GM12873 (cell line): Measurements from ENCODE around the gene ZNF573.

Source experiments
- TF ChIP-seq, protein P1 (sequence below): IDR thresholded peaks from 2 replicates; pipeline ENCODE4 v1.5.1; 2012; ENCODE audit warnings: low read depth, mild to moderate bottlenecking, moderate library complexity, low read length, control low read depth; ENCODE audit not compliant: insufficient read depth; ENCODE audit errors: missing control alignments

Gene ZNF573

GRCh38 chr19:37770985-37771384 lies 8.4 kb downstream of the ZNF573 start:
- TF ChIP-seq, protein P1, sequence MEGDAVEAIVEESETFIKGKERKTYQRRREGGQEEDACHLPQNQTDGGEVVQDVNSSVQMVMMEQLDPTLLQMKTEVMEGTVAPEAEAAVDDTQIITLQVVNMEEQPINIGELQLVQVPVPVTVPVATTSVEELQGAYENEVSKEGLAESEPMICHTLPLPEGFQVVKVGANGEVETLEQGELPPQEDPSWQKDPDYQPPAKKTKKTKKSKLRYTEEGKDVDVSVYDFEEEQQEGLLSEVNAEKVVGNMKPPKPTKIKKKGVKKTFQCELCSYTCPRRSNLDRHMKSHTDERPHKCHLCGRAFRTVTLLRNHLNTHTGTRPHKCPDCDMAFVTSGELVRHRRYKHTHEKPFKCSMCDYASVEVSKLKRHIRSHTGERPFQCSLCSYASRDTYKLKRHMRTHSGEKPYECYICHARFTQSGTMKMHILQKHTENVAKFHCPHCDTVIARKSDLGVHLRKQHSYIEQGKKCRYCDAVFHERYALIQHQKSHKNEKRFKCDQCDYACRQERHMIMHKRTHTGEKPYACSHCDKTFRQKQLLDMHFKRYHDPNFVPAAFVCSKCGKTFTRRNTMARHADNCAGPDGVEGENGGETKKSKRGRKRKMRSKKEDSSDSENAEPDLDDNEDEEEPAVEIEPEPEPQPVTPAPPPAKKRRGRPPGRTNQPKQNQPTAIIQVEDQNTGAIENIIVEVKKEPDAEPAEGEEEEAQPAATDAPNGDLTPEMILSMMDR = no peak

DNA sequence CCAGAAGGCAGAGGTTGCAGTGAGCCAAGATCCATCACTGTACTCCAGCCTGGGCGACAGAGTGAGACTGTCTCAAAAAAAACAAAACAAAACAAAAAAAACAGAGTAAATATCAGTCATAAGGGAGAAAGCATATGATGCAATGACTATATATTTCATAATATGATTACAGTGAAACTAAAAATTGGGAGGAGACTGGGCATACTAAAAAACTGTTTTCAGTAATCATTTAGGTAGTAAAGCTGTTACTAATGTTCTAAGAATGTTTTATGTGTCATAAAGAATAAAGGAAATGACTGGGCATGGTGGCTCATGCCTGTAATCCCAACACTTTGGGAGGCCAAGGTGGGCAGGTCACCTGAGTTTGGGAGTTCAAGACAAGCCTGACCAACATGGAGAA lies 15.9 kb downstream of the ZNF573 start:
- TF ChIP-seq, protein P1 = no peak

DNA sequence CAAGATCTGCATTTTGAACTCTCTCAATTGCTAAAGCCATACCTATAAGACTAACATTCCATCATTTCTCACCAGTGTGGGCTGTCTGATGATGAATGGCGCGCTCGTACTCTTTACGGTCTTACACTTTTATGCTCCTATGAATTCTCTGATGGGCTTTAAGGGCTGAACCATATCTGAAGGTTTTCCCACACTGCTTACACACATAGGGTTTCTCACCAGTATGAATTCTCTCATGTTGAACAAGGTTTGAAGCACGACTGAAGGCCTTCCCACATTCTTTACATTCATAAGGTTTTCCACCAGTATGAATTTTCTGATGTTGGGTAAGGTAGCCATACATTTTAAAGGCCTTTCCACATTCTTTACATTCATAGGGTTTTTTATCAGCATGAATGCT lies 41.0 kb downstream of the ZNF573 start:
- TF ChIP-seq, protein P1 = no peak

GRCh38 chr19:37725181-37725580 lies 54.2 kb downstream of the ZNF573 start:
- TF ChIP-seq, protein P1 = no peak

DNA sequence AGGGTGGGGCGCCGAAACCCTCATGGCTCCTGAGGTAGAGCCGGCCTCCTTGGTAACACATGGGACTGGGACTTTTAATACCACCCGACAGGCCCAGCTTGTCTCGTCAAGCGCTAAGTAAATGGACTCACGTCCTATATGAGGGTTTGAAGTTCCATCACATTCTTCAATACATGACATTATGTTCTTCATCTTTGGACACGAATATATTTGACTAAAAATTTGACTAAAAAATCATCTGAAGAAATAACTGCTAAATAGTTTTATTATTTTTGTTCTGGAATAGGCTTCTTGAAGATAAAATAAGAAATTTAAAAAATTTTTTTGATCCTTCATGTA lies 59.5 kb downstream of the ZNF573 start:
- TF ChIP-seq, protein P1 = no peak

DNA sequence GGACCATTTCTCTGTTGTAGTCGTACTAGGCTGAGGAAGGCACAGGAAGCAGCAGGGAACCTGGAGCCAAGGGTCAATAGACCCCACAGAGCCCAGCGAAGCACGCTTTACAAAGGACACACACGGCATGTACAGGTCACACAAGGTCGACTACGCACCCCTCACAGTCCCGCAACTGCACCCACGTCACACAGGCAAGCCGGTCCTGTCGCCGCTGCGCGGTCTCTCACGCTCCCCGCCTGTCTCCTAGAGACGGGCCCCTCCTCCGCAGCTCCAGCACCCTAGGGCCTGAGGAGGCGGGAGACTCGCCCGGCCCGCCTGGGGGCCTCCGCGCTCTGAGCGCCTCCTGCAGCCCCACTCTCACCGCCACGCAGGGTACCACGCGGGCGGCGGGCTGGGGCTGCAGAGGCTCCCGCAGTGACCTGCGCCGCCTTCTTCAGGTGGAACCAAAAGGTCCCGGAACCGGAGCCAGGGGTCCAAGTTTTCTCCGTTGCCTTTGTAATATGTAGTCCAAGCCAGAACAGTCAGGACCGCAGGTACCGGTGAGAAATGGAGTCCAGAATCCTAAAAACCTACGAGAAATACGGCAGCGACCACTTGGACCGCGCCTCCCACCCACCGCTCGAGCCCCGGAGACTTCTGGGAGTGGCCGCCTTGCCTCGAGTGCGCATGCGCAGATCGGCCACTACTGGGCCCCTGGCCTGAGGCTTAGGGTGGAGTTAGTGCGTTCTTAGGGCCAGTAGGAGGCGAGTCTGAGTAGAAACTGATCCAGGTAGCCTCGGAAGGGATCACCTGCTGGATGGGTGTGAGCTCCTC lies 60.1 kb downstream of the ZNF573 start, which contains the start of gene ZNF607:
Gene ZNF607, minus strand, starts transcription at position 651 of the 816 bp plus-strand sequence. CDS start 8,143 bp downstream, outside the sequence.
- TF ChIP-seq, protein P1 = peak; percentile 72

DNA sequence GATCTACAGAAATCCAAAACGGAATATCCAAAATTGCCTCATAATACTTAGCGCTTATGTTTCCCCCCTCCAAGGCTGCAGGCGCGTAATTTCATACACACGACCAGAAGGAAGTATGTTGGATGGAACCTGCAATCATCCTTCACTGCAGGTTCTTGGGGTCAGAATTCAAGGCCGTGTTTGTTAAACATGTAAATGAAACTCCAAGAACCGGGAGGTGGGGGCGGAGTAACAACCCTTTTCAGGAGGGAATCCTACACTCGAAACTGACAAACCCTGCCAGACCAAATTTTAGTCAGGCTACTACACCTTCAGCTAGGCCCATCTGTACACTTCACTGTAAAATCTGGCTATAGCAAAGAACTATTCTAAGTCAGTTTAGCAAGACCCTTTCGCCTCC lies 61.1 kb downstream of the ZNF573 start:
- TF ChIP-seq, protein P1 = no peak
